HG03159 (cell line): ENCODE results near the gene RAVER2.
"Not testable (repeated sequence)": the region's sequence is repeated elsewhere in the genome, so short reads cannot be mapped to it uniquely, and the experiment has no call there.

ENCODE experiments used
- ATAC-seq: cut with Tn5 transposase; IDR thresholded peaks from one replicate; pipeline ENCODE4 v1.9.1; 2021; ENCODE audit warnings: mild to moderate bottlenecking, moderate library complexity; ENCODE audit not compliant: unreplicated experiment

RAVER2 gene

GRCh38 chr1:64748222-64748621 lies 3.3 kb downstream of the RAVER2 start:
- ATAC-seq: no peak

- ATAC-seq: no peak
Measured at GRCh38 chr1:64748706-64749105, 3.8 kb downstream of the RAVER2 start.

GRCh38 chr1:64750092-64750491 lies 5.2 kb downstream of the RAVER2 start:
- ATAC-seq: no peak

GRCh38 chr1:64750875-64751274 lies 6.0 kb downstream of the RAVER2 start:
- no peak for ATAC-seq

- no peak for ATAC-seq
Measured at GRCh38 chr1:64754173-64754572, 9.3 kb downstream of the RAVER2 start.

GRCh38 chr1:64755361-64755760 lies 10.5 kb downstream of the RAVER2 start:
- no peak for ATAC-seq

- no peak for ATAC-seq
Measured at GRCh38 chr1:64756770-64757169, 11.9 kb downstream of the RAVER2 start.

GRCh38 chr1:64757213-64757612 lies 12.3 kb downstream of the RAVER2 start:
- ATAC-seq: no peak

GRCh38 chr1:64758233-64758632 lies 13.4 kb downstream of the RAVER2 start:
- ATAC-seq: no peak

GRCh38 chr1:64759968-64760367 lies 15.1 kb downstream of the RAVER2 start:
- no peak for ATAC-seq

- no peak for ATAC-seq
Measured at GRCh38 chr1:64765012-64765411, 20.1 kb downstream of the RAVER2 start.

GRCh38 chr1:64765826-64766225 lies 21.0 kb downstream of the RAVER2 start:
- ATAC-seq: no peak

GRCh38 chr1:64766429-64766828 lies 21.6 kb downstream of the RAVER2 start:
- no peak for ATAC-seq

- ATAC-seq: no peak
Measured at GRCh38 chr1:64769482-64769881, 24.6 kb downstream of the RAVER2 start.

- ATAC-seq: no peak
Measured at GRCh38 chr1:64769971-64770370, 25.1 kb downstream of the RAVER2 start.

GRCh38 chr1:64773306-64773705 lies 28.4 kb downstream of the RAVER2 start:
- not testable (repeated sequence) for ATAC-seq

- ATAC-seq: no peak
Measured at GRCh38 chr1:64775113-64775512, 30.2 kb downstream of the RAVER2 start.

GRCh38 chr1:64782044-64782443 lies 37.2 kb downstream of the RAVER2 start:
- ATAC-seq: not testable (repeated sequence)

- not testable (repeated sequence) for ATAC-seq
Measured at GRCh38 chr1:64782848-64783247, 38.0 kb downstream of the RAVER2 start.

GRCh38 chr1:64790832-64791487 lies 46.1 kb downstream of the RAVER2 start:
- no peak for ATAC-seq

- no peak for ATAC-seq
Measured at GRCh38 chr1:64798872-64799271, 54.0 kb downstream of the RAVER2 start.

GRCh38 chr1:64801851-64802523 lies 57.1 kb downstream of the RAVER2 start:
- ATAC-seq: no peak

GRCh38 chr1:64809309-64809708 lies 64.4 kb downstream of the RAVER2 start:
- no peak for ATAC-seq
